GM10266 (cell line): ENCODE results near the gene FADD.
A peak's percentile ranks its signal among the peaks of the same experiment; 100 is the strongest.

ENCODE experiments used
- DNase-seq: peaks from one replicate; pipeline ENCODE4 v3.0.0; 2012; ENCODE audit errors: extremely low spot score
- TF ChIP-seq, protein P1 (sequence below): IDR thresholded peaks from 2 replicates; pipeline ENCODE4 v1.5.1; 2012; ENCODE audit warnings: mild to moderate bottlenecking, low read depth; ENCODE audit not compliant: control insufficient read depth, insufficient read depth; ENCODE audit errors: missing control alignments

Gene FADD, protein sequence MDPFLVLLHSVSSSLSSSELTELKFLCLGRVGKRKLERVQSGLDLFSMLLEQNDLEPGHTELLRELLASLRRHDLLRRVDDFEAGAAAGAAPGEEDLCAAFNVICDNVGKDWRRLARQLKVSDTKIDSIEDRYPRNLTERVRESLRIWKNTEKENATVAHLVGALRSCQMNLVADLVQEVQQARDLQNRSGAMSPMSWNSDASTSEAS

DNA sequence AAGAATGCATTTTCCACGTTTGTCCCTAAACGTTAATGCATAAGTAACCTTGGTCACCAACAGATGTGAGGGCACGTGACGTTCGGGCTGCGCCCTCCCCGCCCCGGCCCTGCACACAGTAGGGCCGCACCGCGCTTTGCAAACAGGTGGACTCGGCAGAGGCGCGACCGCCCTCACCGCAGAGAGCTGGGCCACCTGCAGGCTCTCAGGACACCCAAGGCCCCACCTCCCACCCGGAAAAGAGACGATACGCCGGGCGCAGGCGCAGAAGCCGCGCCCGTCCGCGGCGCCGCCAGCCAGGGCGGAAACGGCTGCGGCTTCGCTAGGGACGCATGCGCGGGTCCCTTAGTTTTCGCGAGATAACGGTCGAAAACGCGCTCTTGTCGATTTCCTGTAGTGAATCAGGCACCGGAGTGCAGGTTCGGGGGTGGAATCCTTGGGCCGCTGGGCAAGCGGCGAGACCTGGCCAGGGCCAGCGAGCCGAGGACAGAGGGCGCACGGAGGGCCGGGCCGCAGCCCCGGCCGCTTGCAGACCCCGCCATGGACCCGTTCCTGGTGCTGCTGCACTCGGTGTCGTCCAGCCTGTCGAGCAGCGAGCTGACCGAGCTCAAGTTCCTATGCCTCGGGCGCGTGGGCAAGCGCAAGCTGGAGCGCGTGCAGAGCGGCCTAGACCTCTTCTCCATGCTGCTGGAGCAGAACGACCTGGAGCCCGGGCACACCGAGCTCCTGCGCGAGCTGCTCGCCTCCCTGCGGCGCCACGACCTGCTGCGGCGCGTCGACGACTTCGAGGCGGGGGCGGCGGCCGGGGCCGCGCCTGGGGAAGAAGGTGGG is at the start of gene FADD:
FADD (plus strand) TSS at position 377 of the 831 bp plus-strand sequence; CDS start at position 541, 164 bp downstream.
- TF ChIP-seq, protein P1, sequence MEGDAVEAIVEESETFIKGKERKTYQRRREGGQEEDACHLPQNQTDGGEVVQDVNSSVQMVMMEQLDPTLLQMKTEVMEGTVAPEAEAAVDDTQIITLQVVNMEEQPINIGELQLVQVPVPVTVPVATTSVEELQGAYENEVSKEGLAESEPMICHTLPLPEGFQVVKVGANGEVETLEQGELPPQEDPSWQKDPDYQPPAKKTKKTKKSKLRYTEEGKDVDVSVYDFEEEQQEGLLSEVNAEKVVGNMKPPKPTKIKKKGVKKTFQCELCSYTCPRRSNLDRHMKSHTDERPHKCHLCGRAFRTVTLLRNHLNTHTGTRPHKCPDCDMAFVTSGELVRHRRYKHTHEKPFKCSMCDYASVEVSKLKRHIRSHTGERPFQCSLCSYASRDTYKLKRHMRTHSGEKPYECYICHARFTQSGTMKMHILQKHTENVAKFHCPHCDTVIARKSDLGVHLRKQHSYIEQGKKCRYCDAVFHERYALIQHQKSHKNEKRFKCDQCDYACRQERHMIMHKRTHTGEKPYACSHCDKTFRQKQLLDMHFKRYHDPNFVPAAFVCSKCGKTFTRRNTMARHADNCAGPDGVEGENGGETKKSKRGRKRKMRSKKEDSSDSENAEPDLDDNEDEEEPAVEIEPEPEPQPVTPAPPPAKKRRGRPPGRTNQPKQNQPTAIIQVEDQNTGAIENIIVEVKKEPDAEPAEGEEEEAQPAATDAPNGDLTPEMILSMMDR, result no peak
- DNase-seq, result peak; percentile 96

DNA sequence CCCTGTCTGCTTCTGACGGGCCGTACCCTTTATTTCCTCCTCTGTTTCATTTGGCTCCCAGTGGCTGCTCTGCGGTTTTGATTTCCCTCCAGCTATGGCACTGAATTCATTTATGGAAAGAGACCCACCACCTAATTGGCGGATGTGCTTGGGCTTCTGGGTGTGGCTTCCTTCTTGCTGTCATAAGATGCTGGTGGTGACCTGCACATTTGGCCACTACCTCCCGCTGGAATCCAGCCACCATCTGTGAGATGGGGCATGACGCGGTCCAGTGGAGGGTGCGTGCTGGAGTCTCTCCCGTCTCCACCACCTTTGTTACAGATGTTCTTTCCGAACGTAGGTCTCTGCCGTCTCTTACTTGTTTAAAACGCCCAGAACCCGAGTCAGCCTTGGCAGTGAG is 47.7 kb upstream of the FADD start:
- DNase-seq, result no peak
- TF ChIP-seq, protein P1, result no peak

DNA sequence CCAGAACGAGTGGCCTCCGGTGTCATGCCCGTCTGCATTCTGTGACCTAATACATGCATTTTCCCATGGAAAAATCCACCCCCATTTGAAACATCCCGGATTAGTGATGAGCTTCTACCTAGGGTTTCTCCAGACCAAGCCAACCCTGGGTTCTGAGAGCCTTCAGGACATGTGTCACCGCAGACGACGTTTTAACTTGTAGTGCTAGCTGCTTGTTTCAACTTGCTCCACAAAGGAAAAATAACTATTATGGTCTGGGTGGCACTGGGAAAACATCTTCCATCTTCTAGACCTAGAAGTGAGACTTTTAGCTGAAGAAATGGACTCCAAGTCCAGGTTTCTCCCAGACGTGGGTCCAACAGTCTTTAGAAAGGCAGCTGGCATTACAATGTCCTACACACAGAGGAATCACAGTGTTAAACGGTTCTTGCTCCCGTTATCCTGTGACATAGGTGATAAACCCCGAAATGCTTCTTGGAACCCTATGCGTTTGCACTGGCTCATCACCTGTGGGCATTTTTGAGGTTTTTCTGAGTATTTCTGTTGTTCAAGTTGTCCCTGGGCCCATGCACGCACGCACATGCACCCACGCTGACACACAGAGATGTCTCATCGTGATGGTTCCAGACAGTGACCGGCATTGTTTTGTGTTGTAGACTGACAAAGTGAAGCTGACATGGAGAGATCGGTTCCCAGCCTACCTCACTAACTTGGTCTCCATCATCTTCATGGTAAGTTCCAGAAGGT is 46.6 kb upstream of the FADD start:
- no peak for DNase-seq
- TF ChIP-seq, protein P1, result no peak

DNA sequence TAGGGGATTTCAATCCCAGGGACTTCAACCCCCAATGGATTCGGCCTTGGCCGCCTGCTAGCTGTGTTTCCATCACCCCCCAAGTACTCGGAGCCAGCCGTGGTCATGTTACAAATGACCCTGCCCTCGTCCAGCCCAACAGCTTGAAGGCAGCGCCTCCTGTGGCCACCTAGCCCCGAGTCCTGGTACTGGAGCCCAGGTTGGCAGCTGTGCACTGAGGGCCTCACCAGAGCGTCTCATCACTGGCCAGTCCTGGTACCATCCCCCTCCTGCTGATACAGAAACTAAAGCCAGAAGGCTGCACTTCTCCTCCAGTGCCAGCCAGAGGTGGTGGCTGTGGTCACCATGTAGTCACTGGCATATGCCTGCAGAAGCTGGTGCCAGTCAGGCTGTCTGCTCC is 44.9 kb upstream of the FADD start:
- TF ChIP-seq, protein P1, result peak; percentile 35
- no peak for DNase-seq

DNA sequence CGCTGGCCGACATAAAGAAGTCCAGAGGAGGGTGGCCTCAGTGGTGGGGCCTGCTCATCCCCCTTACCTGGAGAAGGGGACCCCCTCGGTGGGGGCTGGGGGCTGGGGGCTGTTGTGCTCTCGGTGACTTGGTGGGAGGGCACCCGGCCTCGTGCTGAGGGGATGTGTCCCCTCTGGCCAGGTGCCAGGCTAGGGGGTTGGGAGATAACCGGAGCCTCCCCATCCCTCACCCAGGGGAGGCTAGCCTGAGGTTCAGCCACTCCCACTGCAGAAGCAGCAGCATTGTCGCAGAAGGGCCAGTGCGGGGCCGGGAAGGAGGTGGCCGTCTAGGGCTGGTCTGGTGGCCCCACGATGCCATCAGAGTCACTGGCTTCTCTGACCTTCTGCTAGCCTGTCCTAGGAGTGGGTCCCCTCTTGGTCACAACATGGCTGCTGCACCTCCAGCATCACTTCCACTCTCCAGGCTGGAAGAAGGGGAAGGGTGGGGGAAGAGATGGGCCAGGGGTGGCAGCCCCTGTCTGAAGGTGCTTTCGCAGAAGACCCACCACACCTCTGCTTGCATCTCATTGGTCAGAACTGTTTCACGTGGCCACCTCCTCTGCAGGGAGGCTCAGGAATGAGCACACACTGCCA is 44.2 kb upstream of the FADD start:
- DNase-seq, result no peak
- TF ChIP-seq, protein P1, result no peak

DNA sequence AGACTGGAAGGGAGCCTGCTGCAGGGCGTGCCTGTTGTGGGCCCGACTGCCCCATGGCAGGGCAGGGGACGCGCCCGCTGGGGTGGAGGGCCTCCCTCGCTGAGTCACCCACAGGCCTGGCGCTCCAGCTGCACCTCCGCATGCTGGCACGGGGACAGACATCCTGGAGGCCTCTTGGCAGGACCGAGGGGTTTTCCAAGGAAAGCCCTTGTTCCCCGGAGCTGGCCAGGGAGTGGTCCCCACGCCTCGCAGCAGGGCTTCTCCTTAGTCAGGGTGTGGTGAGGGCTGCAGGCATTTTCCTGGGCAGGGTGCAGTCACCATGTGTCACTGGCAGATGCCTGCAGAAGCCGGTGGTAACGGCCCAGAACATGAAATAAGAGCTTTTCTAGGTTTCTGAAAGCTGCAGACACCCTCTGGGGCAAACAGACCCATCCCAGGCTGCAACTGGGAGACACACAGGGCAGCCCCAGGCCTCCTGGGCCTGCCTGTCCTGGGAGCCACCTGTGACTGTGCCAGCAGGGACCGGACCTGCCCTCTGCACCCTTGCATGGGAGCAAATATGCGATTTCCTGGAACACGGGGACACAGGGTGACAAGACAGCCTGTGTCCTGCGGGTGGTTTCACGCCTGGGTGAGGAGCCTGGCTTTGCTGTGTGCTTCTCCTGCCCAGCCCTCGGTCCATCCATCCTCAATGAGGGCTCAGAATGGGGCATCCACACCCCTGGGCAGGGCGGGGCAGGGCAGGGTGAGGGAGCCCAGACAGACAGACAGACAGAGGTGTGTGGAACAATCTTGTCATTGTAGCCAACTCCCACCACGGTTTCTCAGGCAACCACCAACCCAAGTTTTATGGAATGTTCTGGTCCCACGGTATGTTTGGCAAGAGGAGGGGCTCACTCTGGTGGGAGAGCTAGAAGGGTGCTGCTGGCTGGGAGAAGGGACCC is 43.2 kb upstream of the FADD start:
- DNase-seq, result no peak
- TF ChIP-seq, protein P1, result no peak
